HG02840 (cell line): ENCODE data around the gene PTPRZ1.

Experiments
- ATAC-seq: cut with Tn5 transposase; IDR thresholded peaks from one replicate; pipeline ENCODE4 v1.9.1; 2021; ENCODE audit warnings: mild to moderate bottlenecking, moderate library complexity, moderate number of reproducible peaks; ENCODE audit not compliant: unreplicated experiment, low FRiP score

The PTPRZ1 gene

GRCh38 chr7:121887634-121888033 is 14.7 kb downstream of the PTPRZ1 start:
- no peak for ATAC-seq

DNA sequence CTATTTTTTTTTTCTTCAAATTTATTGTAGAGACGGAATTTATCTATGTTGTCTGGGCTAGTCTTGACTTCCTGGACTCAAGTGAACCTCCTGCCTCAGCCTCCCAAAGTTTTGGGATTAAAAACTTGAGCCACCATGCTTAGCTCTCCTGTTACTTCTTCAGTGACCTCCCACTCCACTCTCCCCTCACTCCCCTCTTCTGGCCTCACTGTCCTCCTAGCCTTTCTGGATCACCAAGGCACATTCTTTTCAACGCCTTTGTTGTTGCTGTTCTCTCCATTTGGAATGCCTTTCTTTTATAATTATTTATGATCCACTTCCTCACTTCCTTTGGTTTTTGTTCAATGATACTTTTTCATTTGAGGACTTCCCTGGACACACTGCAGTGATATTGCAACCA is 17.9 kb downstream of the PTPRZ1 start:
- ATAC-seq: no peak

DNA sequence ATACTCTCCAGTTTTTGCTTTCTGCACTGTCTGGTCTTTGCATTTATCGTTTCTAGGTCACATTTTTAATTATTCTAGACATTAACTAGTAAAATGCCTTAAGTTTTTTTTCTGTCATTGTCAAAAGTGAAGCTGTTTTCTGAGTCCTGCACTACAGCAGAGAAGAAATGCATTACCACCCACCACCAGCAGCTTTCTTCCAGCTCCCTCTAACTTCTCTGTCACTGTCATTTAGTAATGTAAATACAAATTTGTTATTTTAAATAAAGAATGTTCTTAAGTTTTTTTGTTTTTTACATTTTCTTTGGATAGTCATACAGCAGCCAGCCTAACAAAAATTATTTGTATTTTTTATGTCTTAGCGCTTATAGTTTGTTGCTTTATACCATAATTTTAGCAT is 18.8 kb downstream of the PTPRZ1 start:
- ATAC-seq: no peak

DNA sequence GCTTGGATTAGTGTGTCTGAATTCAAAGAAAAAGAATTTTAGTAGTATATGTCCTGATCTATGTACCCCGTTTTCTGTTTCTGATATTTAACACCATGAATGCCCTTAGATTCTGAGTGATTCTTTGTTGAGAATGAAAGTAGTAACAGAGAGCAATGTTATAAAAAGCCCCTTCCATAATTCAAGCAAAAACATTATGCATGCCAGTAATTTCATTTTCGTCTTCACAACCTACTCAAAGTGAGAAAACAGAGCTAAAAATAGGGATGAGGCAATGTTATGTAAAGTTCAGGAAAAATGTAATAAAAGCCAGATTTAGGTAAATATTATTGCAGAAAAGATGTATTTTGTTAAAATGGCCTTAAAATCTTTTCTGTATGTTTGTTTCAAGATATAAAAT is 28.1 kb downstream of the PTPRZ1 start:
- ATAC-seq: no peak

DNA sequence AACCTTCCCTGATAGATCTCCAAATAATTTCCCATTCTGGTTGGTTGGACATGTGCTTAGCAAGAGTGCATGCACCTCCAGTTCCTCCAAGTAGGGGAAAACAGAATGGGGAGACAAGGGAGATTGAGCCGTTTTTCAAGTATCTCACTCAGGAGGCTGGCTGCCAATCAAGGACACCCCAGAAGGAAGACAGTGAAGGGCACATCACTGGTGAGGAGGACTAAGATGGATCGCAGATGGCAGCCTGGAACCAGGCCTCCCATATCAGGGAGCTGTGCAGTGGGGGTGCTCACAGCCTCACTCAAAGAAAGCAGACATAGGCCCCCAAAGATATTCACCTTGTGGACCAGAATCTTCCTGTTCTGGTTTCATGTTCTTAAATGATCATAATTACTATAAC is 31.2 kb downstream of the PTPRZ1 start:
- ATAC-seq: no peak

GRCh38 chr7:121908042-121908441 is 35.1 kb downstream of the PTPRZ1 start:
- no peak for ATAC-seq

DNA sequence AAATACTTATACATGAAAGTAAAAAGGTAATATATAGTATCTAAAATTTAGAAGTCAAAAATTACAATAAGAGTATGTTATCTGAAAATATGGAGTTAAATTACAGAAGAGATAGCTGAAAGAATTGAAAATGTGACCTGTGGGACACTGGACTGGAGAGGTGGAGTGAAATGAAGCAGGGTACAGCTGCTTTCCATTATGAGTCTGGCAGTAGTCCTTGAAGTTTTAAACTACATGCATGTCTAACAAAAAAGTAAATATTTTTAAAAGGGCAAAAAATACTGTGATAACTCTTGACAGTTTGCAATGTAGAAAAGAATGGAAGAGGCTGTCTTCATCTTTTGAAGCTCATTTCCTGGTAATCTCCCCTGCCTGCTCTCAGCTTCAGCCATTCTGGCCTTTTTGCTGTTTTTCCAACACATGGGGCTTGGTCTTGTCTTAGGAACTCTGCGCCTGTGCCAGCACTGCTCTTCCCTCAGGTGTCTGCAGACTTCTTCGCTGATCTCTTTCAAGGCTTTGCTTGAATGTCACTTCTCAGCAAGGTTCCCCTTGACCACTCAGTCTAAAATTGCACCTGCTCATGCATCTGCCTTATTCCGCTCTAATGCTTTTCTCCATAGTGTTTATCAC is 36.9 kb downstream of the PTPRZ1 start:
- ATAC-seq: no peak

DNA sequence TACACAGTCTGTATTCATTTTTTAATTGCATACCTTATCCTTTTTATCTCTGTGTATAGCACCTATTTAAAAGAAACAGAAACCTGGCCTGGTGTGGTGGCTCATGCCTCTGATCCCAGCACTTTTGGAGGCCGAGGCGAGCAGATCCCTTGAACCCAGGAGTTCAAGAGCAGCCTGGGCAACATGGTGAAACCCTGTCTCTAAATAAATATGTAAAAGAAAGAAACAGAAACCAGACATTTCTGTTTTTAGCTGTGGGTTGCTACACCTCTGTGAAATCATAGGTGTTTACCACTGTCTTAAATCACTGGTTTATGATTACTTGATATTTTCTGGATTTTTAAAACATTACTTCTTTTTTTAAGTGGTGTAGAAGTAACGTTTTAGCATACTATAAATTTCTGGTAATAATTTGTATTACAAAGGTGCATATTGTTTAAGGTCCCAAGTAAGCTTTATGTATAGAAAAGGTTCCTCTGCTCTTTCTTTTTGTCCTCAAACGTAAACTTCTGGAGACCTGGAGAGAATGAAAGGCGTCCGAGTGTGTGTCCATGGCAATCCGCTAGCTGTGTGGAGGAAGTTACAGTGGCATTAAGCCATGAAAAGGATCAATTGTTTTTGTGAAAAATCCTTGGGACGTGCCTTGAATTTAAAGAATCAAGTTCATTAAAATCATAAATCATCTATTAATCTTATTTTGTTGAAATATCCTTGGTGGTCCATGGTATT is 41.1 kb downstream of the PTPRZ1 start:
- ATAC-seq: no peak

DNA sequence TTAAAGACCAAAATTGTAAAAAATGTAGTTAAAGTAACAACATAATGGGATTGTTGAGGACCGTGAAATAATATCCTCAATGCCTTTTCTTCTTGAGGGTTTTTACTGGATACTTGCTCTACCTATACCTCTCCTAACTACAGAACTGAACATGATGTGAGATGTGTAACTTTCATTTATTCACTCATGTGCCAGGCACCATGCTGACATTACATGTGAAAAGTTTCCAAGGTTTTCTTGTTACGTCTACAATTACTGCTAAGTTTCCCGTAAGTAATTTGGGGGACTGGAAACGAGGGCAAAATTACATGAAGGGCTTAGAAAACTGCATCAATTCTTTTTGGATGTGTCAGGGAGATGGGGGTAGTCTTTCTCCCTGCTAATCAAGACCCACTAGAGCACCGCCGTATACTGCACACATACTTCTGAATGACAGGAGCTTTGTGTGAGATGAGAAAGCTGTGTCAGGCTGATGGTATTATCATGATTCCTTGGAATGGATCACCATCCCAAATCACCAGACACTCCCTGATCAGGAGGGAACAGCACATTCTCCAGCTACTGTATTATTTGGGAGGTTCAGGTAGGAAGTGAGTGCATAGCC is 41.8 kb downstream of the PTPRZ1 start:
- ATAC-seq: no peak

DNA sequence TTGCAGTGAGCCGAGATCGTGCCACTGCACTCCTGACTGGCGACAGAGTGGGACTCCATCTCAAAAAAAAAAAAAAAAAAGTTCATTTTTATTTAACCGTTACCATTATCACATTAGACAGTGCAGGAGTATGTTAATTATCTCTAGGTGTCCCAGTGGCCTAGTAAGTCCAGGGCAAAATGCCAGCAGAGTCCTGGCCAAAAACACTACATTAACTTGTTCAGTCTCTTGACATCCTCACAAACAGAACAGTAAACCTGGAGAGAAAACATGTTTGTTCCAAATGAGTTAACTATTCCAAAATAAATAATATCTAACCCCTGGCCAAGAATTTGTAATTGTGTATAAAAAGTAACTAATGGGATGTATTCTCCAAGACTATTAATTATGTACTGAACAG is 43.2 kb downstream of the PTPRZ1 start:
- no peak for ATAC-seq

GRCh38 chr7:121919986-121920385 is 47.0 kb downstream of the PTPRZ1 start:
- ATAC-seq: no peak

DNA sequence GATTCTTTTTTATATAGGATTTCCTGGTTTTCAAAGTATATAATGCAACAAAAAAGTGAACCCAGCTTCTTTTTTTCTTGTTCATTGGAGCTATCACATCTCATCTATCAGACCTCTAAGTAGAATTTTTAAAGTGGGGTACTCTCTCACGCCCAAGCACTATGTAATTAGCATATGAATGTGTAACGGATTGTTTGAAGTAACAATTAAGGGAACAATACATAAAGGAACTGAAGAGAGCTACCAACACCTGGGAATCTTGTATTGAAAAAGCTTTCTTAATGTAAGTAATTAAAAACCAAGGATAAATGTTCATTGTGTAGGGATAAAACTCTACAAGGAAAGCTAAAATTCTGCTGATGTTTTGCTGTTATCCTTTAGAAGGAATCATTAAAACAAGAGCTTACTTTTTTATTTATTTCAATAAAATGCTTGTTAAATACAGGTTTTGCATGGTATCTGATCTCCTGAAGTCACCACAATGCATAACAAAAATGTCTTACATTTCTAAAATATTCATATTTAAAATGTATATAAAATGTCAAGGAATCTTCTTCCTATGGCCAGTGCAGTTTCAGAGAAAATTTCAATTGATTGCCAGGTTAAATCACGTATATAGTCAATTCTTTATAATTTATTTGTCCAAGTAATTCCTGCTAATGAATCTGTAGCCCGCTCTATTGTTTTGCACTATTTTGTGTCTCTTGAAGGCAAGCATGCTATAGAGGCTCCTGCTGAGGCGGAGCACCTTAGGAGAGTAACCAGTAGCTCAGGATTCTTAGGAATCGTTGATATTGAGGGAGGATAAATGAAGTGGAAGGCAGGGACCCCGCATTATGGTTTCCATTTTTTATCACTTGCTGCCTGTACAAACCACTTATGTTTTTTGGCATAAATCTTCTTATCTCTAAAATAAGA is 51.6 kb downstream of the PTPRZ1 start:
- no peak for ATAC-seq

DNA sequence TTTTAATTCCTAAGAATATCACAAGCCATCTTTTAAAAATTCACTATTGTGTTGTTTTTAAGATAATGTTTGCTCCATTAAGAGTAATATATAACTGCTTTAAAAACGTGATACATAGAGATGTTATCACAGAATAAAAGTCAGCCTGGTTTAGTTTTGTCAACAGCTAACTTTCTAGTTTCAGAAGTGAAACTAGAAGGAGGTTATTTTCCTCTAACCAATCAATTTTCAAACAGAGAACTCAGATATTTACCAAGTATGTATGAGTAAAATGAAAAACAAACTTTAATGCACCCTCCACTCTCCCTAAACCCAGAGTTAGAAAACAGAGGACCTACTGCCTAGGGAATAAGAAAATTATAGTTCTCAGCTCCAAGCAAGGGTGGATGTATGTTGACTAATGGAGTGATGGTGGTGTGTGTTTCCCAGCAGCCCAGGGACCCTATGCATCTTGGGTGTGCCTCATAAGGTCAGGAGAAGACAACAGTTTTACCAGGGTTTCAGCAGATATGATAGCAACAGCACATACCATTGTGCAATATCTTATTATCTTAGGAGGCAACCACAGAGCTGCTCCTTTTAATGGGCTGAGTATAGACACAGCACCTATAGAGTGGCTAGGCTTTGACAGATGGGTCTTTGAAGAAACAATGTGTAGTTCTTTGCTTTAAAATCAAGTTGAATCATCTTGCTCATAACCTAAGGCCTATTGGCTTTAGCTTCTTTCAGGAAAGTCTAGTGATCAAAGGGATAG is 58.4 kb downstream of the PTPRZ1 start:
- no peak for ATAC-seq

GRCh38 chr7:121932768-121933167 is 59.8 kb downstream of the PTPRZ1 start:
- ATAC-seq: no peak

GRCh38 chr7:121936951-121937623 is 64.1 kb downstream of the PTPRZ1 start:
- no peak for ATAC-seq

GRCh38 chr7:121938429-121938996 is 65.6 kb downstream of the PTPRZ1 start:
- no peak for ATAC-seq

GRCh38 chr7:121940918-121941317 is 68.0 kb downstream of the PTPRZ1 start:
- no peak for ATAC-seq

DNA sequence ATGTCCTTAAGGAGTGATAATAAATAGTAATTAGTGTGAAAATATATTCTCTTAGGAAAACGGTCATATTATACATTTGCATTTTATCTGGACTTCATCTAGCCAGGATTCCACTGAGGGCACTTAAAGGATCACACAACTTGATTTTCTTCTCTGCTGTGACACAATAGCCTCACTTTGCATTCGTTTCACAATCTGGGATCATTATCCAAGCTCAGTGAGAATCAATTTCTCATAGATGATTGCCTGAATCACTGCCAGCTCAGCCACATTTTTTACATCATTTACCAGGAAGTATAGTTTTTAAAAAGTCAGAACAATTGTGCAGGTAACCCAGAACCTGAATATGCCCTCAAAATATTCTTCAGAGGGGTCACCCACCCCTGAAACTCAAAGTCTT is 68.9 kb downstream of the PTPRZ1 start:
- ATAC-seq: no peak

- ATAC-seq: no peak
Observed at GRCh38 chr7:121945066-121945465, 72.1 kb downstream of the PTPRZ1 start.
